Measurements from ENCODE around the gene SMURF1. TPM values are rescaled to one million over a fixed set of nuclear protein-coding genes. Genes with fewer than 3 reads are reported as not detected.
"Not testable (repeated sequence)": the region's sequence is repeated elsewhere in the genome, so short reads cannot be mapped to it uniquely, and the experiment has no call there.

SMURF1 gene
- total RNA-seq, 1 donor from 2014 or later = 12.7 TPM

- intact Hi-C loops (cut with micrococcal nuclease) = no loop called here
Measured at GRCh38 chr7:99070361-99070760, 73.5 kb downstream of the SMURF1 start.

GRCh38 chr7:99061001-99061776, 82.7 kb downstream of the SMURF1 start:
- intact Hi-C loops (cut with micrococcal nuclease) = no loop called here

- intact Hi-C loops (cut with micrococcal nuclease) = no loop called here
Measured at GRCh38 chr7:99054781-99055180, 89.1 kb downstream of the SMURF1 start.

DNA sequence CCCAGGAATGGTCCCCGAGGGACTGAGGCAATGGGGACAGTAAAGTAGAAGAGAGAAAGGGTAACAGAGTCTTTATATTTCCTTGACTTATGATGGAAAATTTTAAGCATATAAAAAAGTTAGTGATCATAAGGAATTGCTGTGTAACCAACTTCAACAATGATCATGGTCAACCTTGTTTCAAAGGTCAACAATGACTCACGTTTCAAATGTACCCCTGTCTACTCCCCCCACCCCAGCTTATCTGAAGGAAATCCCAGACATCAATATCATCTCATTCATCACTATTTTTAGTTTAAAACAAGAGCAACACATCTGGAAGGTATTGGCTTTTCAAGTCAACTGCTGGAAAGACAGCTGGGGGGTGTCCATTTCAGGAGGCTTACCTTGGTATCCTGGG, 92.9 kb downstream of the SMURF1 start:
- intact Hi-C loops (cut with micrococcal nuclease) = no loop called here

DNA sequence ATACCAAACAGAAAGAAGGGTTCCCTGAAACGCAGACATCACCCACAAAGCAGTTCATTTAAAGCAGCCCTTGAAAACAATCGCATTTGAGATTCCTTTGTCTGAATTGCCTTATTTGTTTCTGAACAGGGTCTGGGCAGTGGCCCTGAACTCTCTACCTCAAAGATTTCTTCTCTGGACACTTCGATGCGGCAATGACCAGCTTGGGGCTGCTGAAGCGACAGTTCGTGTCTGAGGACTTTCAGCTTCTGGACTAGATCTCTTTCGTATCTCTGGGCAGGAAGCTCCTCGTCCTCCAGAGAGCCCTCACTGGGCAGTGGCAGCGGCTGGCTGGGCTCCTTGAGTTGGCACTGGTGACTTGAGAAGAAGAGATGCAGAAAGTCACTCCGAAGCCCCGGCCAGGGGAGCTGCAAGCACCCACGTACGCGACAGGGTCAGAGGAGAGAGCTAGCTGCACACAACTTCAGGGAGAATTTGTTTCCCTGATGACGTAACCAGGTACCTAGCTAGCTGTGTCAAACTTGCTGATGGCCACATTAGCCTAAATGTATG, 96.3 kb downstream of the SMURF1 start:
- intact Hi-C loops (cut with micrococcal nuclease) = no loop called here

DNA sequence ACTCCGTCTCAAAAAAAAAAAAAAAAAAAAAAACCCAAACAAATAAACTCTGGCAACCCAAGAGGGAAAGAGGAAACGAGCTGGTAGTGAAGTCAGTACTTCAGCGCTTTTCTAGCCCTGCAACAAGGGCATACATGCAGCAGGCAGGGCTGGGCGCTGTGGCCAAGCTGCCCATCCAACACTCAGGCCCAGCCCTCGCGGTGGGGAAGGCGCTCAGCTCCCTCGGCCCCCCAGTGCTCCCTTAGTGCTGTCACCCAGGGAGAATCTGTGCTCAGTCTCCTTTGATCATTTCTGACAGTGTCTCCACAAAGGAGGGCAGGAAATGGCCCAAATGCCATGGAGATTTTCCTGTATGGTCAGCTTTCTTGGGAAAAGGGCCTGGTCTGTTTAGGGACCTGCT, 97.2 kb downstream of the SMURF1 start:
- intact Hi-C loops (cut with micrococcal nuclease) = no loop called here

GRCh38 chr7:99046262-99046661, 97.6 kb downstream of the SMURF1 start:
- intact Hi-C loops (cut with micrococcal nuclease) = not testable (repeated sequence)

- intact Hi-C loops (cut with micrococcal nuclease) = not testable (repeated sequence)
Measured at GRCh38 chr7:99044858-99045257, 99.0 kb downstream of the SMURF1 start.

- intact Hi-C loops (cut with micrococcal nuclease) = no loop called here
Measured at GRCh38 chr7:99042957-99043356, 101.0 kb downstream of the SMURF1 start.

GRCh38 chr7:99041526-99041925, 102.4 kb downstream of the SMURF1 start:
- intact Hi-C loops (cut with micrococcal nuclease) = no loop called here

- intact Hi-C loops (cut with micrococcal nuclease) = loop anchor here (1.0 kb wide), 1 partner anchor 273 kb away; no protein-coding TSS in a partner anchor
Measured at GRCh38 chr7:99040104-99040958, 103.6 kb downstream of the SMURF1 start.

GRCh38 chr7:99039384-99039891, 104.5 kb downstream of the SMURF1 start:
- intact Hi-C loops (cut with micrococcal nuclease) = no loop called here

DNA sequence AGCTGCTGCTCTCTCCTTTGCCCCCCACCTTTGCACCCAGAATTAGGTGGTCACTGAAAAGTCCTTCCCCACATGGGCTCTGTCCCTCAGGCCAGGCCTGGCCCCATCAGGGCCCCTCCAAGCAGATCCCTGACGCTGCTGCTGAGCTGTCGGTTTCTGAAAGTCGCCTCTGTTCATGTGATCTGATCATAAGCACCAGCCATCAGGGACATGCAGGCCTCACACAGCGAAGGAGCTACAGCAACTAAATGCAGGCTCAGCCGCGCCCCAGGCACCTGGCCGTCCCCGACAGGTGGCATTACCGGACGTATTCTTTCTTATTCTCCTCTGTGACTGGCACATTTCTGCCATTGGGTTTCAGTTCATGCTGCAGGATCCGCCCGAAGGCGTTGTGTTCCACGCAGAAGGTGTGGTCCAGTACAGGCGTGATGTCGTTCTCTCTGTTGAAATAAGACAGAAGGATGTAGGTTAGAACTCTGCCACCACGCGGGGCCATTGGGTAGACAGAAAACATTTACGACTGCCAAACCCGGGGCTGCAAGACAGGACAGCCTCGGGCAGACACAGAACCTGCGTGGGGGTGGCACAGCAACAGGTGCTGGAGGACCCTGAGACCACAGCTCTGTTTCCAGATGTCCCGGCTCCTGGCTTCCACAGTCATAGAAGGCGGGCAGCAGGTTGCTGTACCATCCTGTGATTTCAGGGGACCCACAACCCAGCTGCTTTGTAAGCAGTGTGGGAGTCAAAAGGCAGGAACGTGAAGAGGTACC, 105.6 kb downstream of the SMURF1 start:
- intact Hi-C loops (cut with micrococcal nuclease) = no loop called here

- intact Hi-C loops (cut with micrococcal nuclease) = no loop called here
Measured at GRCh38 chr7:99037327-99037940, 106.5 kb downstream of the SMURF1 start.

- intact Hi-C loops (cut with micrococcal nuclease) = no loop called here
Measured at GRCh38 chr7:99036546-99037111, 107.3 kb downstream of the SMURF1 start.

DNA sequence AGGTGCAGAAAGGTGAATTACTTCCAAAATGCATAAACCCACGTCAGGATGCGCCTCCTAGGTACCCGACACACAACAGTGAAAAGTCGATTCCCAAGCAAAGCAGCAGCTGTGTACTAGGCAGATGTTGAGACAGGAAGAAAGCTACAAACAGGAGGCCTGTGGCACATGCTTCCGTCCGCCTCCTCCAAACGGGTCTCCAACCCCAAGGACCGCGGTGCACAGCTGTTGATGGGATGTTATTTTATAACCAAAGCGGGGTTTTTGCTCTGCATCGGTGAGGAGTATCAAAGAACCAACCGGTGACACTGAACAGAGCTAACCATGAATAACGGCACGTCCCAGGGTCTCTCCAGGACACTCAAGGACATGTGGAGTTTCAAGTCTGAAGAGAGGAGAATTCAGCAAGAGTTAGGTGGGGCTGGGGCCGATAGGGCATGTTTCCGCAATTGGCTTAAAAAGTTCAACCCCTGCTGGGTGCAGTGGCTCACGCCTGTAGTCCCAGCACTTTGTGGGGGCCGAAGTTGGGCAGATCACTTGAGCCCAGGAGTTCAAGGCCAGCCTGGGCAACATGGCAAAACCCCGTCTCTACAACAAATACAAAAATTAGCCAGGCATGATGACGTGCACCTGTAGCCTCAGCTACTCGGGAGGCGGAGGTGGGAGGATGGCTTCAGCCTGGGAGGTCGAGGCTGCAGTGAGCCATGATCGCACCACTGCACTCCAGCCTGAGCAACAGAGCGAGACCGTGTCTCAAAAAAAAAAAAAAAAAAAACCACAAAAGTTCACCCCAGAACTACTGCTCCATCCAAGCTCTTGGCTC, 108.0 kb downstream of the SMURF1 start:
- intact Hi-C loops (cut with micrococcal nuclease) = no loop called here

- intact Hi-C loops (cut with micrococcal nuclease) = no loop called here
Measured at GRCh38 chr7:99034932-99035722, 108.8 kb downstream of the SMURF1 start.

GRCh38 chr7:99033765-99034164, 110.1 kb downstream of the SMURF1 start:
- intact Hi-C loops (cut with micrococcal nuclease) = no loop called here

DNA sequence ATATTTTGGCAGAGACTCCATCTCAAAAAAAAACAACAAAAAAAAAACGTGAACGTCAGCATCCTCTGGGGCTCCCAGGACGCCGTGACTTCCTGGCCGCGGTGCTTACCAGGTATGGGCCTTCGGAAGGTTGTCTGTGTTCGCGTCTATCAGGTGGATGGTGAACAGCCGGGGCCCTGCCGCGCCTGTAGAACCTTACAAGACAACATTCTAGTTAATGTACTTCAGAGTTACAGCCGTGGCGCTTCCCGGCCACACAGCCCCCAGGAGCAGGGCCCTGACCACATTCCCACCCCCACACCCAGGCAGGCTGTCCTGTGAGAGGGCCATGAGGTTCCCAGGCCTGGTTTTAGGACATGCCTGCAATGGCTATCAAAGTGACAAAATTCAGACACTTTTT, 111.0 kb downstream of the SMURF1 start:
- intact Hi-C loops (cut with micrococcal nuclease) = no loop called here

Data from T-helper 2 cell treated with Interferon-gamma antibody and Interleukin-4, amounts not matched to agents 100 ng/mL and 5 ng/mL, for 36 hours (primary cell).